ENCODE data around the gene ARHGEF17.

The ARHGEF17 gene

GRCh38 chr11:73403541-73403940 is 95.5 kb downstream of the ARHGEF17 start:
- no peak for DNase-seq

- DNase-seq = peak in 41 of 56 donors; percentile 13 to 77 (median 48)
Observed at GRCh38 chr11:73404048-73404447, 96.0 kb downstream of the ARHGEF17 start.

GRCh38 chr11:73404506-73405145 is 96.5 kb downstream of the ARHGEF17 start:
- DNase-seq = no peak

GRCh38 chr11:73405146-73405510 is 97.1 kb downstream of the ARHGEF17 start:
- no peak for DNase-seq

- no peak for DNase-seq
Observed at GRCh38 chr11:73406131-73406530, 98.1 kb downstream of the ARHGEF17 start.

GRCh38 chr11:73406619-73407018 is 98.5 kb downstream of the ARHGEF17 start:
- no peak for DNase-seq

- DNase-seq = no peak
Observed at GRCh38 chr11:73409431-73409830, 101.4 kb downstream of the ARHGEF17 start.

GRCh38 chr11:73410627-73411026 is 102.6 kb downstream of the ARHGEF17 start:
- no peak for DNase-seq

GRCh38 chr11:73411031-73411430 is 103.0 kb downstream of the ARHGEF17 start:
- DNase-seq = no peak

GRCh38 chr11:73412308-73412707 is 104.2 kb downstream of the ARHGEF17 start:
- no peak for DNase-seq

- DNase-seq = no peak
Observed at GRCh38 chr11:73413256-73413655, 105.2 kb downstream of the ARHGEF17 start.

GRCh38 chr11:73414977-73415651 is 107.0 kb downstream of the ARHGEF17 start:
- peak in 4 of 56 donors; percentile 13 to 27 (median 19) for DNase-seq

GRCh38 chr11:73415854-73416615 is 108.0 kb downstream of the ARHGEF17 start:
- no peak for DNase-seq

- DNase-seq = no peak
Observed at GRCh38 chr11:73416786-73417185, 108.7 kb downstream of the ARHGEF17 start.

Measured in nucleus accumbens (tissue), 56 donors.